ENCODE results near the gene CDCA5. TPM values are rescaled to one million over a fixed set of nuclear protein-coding genes. Genes with fewer than 3 reads are reported as not detected.

The CDCA5 gene
- total RNA-seq, 1 donor from 2014 or later: 39.3 TPM

- no peak for DNase-seq (ENCODE audit: extremely low spot score, unreplicated experiment)
- no peaks in the 10 kb centered on the region for H3K9me3 Mint-ChIP-seq
- H3K27me3 Mint-ChIP-seq: no peaks in the 10 kb centered on the region
- peaks cover 4% of the 10 kb centered on the region for H3K4me1 Mint-ChIP-seq (ENCODE audit: unreplicated experiment)
- no peak overlapping the region for H3K27ac Mint-ChIP-seq
- H3K4me3 Mint-ChIP-seq: no peak overlapping the region
- TF ChIP-seq CTCF (conservative IDR thresholded peaks at IDR 0.05): no peak
- peaks cover 7% of the 10 kb centered on the region for H3K36me3 Mint-ChIP-seq
Observed at GRCh38 chr11:65077451-65077850, 6.4 kb downstream of the CDCA5 start.

GRCh38 chr11:65072631-65072966, 11.2 kb downstream of the CDCA5 start:
- Mint-ChIP-seq H3K4me3 (no peak overlapping the region), H3K9me3 (no peaks in the 10 kb centered on the region), H3K27me3 (no peaks in the 10 kb centered on the region), H3K36me3 (peaks cover 3% of the 10 kb centered on the region), H3K27ac (no peak overlapping the region), H3K4me1 (ENCODE audit: unreplicated experiment) (no peaks in the 10 kb centered on the region)
- DNase-seq (ENCODE audit: extremely low spot score, unreplicated experiment): no peak
- TF ChIP-seq CTCF (conservative IDR thresholded peaks at IDR 0.05): no peak

GRCh38 chr11:65071907-65072630, 11.8 kb downstream of the CDCA5 start:
- no peaks in the 10 kb centered on the region for H3K9me3 Mint-ChIP-seq
- no peak for TF ChIP-seq CTCF (conservative IDR thresholded peaks at IDR 0.05)
- no peaks in the 10 kb centered on the region for H3K27me3 Mint-ChIP-seq
- H3K4me3 Mint-ChIP-seq: no peak overlapping the region
- H3K4me1 Mint-ChIP-seq (ENCODE audit: unreplicated experiment): no peaks in the 10 kb centered on the region
- no peak for DNase-seq (ENCODE audit: extremely low spot score, unreplicated experiment)
- H3K36me3 Mint-ChIP-seq: peaks cover 3% of the 10 kb centered on the region
- H3K27ac Mint-ChIP-seq: no peak overlapping the region

GRCh38 chr11:65069217-65069616, 14.6 kb downstream of the CDCA5 start:
- DNase-seq (ENCODE audit: extremely low spot score, unreplicated experiment): no peak
- Mint-ChIP-seq H3K4me3 (no peak overlapping the region), H3K27me3 (no peaks in the 10 kb centered on the region), H3K9me3 (no peaks in the 10 kb centered on the region), H3K4me1 (ENCODE audit: unreplicated experiment) (no peaks in the 10 kb centered on the region), H3K27ac (no peak overlapping the region), H3K36me3 (no peaks in the 10 kb centered on the region)
- TF ChIP-seq CTCF (conservative IDR thresholded peaks at IDR 0.05): no peak

GRCh38 chr11:65067446-65067845, 16.4 kb downstream of the CDCA5 start:
- H3K9me3 Mint-ChIP-seq: no peaks in the 10 kb centered on the region

More at GRCh38 chr11:65067446-65067845, 16.4 kb downstream of the CDCA5 start:
- Mint-ChIP-seq H3K4me1 (ENCODE audit: unreplicated experiment) (no peaks in the 10 kb centered on the region), H3K27ac (no peak overlapping the region), H3K27me3 (no peaks in the 10 kb centered on the region), H3K4me3 (no peak overlapping the region), H3K36me3 (no peaks in the 10 kb centered on the region)
- no peak for TF ChIP-seq CTCF (conservative IDR thresholded peaks at IDR 0.05)
- no peak for DNase-seq (ENCODE audit: extremely low spot score, unreplicated experiment)

Data from type B pancreatic cell (in vitro differentiated cells).